Germinal center (tissue), 1 donor: Measurements from ENCODE around the gene SPDYE16.
A peak's percentile ranks its signal among the peaks of the same experiment; 100 is the strongest.
"Not testable (repeated sequence)": the region's sequence is repeated elsewhere in the genome, so short reads cannot be mapped to it uniquely, and the experiment has no call there.

Source experiments
- DNase-seq: peaks from one replicate; pipeline ENCODE4 v3.0.0; 2012; ENCODE audit warnings: mixed read lengths, low spot score

Gene SPDYE16

DNA sequence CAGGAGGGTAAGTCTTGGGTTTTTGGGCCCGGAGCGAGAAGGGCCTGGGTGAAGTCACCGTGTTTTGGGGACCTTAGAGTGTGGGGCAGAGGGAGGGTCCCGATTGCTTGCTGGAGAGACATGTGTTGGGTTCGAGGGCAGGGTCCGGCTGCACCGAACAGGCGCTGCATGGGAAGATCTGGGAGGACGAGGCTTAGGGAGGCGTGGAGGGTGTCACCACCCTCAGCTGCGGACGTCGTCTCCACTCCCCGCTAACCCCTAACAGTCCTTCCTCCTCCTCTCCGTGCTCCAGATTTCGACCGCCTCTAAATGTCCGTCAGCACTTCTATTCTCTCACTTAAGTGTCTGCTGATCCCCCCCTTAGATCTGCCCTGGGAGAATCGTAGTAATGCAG, 6.8 kb upstream of the SPDYE16 start:
- not testable (repeated sequence) for DNase-seq

DNA sequence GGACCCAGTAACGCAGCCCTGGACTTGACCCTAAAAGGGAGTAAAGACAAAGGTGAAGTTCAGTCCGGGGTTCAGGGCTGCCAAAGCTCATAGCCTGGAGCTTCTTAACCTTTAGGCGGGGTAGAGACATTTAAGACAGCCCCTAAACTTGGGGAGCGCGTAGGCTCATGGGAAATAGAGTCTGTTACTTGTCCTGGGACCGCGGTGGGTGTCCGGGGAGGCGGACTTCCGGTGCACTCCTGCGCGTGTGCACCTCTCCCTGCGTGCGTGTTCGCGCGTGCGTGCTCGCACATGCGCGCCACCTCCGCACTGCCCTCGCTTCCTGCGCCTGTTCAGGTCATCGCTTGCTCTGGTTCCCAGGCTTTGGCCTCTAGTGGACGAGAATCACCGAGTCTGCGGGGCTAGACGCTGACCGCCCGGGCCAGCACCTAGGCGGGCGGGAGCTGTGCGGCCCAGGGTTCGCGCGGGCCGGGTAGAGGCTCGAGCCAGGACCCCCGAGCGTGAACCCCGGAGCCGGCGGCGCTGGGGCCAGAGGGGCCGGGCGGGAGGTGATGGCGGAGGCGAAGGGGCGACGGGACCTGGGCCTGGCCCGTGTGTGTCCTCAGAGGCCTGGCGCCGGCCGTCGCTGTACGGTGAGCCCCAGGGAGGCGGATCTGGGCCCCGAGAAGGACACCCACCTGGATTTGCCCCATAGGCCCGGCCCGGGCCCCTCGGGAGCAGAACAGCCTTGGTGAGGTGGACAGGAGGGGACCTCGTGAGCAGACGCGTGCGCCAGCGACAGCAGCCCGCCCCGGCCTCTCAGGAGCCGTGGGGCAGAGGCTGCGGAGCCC, 6.1 kb upstream of the SPDYE16 start:
- peak; percentile 82 for DNase-seq

DNA sequence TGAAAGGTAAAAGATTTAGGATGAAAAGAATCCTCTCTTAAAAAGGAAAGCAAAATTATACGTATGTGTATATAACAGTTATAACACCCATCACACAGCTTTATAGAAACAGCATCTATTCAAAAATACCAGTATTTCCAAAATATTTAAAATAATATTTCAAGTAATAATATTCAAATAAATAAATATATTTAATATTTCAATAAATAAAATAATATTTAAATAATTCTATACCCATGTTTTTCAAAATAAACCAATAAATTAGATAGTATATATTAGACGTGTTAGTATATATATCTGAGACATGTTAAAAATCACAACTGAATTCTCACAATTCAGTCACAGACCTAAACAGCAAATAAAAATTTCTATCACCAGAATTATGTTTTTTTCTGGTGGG, 11.5 kb downstream of the SPDYE16 start:
- not testable (repeated sequence) for DNase-seq

DNA sequence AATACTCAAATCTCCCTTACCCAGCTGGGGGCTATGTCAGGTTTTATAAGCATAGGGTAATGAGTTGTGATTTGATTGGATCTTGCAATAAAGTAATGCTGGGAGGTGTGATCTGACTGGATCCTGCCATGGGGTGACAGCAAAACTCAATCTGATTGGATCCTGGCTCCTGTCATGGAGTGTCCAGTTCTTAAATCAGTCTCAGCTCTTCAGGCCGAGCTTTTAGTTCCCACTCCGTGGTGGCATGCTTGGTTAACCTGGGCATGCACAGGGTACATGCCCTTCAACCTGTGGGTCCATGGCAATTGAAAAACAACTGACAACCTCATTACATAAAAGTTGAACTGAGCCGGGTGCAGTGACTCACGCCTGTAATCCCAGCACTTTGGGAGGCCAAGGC, 16.9 kb downstream of the SPDYE16 start:
- DNase-seq = not testable (repeated sequence)

DNA sequence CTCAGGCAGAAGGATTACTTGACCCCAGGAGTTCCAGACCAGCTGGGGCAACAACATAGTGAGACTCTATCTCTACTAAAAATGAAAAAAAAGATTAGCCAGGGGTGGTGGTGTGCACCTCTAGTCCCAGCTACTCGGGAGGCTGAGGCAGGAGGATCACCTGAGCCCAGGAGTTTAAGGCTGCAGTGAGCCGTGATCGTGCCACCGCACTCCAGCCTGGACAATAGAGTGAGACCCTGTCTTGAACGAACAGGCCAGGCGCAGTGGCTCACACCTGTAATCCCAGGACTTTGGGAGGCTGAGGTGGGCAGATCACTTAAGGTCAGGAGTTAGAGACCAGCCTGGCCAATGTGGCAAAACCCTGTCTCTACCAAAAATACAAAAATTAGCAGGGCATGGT, 26.2 kb downstream of the SPDYE16 start:
- DNase-seq = not testable (repeated sequence)

DNA sequence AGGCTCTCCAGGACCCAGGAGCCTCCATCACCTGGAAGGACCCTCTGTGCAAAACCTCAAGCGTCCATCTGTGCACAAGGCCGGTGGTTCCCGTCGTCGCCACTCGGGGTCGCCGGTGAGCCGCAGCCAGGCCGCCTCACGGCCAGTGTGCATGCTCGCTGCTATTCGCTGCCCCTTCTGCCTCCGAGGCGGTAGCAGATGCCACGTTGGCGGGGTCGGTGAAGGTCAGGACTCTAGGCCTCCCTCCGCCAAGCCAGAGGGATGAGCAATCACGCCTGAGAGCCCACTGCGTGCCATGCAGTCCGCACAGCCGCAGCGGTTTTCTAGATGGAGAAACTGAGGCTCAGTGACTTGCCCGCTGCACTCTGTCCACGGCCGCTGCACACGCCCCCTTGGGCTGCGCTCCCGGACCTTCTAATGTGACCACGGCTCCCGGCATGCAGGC, 27.1 kb downstream of the SPDYE16 start:
- peak; percentile 46 for DNase-seq

DNA sequence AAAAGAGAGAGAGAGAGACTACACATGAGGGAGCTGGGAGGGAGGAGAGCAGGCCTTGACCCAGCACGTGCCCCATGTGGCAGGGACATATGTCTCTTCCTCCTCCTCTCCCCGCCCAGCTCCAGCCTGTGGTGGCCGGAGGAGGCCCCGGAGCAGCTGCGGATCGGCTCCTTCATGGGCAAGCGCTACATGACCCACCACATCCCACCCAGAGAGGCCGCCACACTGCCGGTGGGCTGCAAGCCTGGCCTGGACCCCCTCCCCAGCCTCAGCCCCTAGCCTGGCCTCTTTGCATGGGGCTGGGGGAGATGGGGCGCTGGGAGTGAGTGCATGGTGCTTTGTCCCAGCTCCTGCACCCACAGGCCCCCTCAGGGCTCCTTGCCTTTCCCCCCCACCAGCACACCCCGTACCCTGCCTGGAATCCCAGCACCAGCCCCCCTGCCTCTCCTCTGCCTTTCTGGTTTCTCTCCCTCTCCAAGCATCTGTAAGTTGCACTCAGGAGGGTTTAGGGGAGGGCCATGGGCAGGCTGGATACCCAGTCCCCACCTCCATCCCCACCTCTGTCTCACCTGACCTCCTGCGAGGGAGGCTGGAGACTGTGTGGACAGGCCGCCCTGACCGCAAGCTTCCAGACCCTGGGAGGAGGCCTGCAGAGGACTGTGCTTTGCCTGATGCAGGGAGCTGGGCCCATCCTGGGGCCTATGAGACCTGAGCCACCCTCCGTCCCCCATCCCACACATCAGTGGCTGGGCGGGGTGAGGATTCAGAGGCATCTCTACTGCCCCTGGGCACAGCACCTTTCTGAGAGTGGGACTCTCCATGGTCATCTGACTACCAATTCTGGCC, 27.9 kb downstream of the SPDYE16 start:
- no peak for DNase-seq

DNA sequence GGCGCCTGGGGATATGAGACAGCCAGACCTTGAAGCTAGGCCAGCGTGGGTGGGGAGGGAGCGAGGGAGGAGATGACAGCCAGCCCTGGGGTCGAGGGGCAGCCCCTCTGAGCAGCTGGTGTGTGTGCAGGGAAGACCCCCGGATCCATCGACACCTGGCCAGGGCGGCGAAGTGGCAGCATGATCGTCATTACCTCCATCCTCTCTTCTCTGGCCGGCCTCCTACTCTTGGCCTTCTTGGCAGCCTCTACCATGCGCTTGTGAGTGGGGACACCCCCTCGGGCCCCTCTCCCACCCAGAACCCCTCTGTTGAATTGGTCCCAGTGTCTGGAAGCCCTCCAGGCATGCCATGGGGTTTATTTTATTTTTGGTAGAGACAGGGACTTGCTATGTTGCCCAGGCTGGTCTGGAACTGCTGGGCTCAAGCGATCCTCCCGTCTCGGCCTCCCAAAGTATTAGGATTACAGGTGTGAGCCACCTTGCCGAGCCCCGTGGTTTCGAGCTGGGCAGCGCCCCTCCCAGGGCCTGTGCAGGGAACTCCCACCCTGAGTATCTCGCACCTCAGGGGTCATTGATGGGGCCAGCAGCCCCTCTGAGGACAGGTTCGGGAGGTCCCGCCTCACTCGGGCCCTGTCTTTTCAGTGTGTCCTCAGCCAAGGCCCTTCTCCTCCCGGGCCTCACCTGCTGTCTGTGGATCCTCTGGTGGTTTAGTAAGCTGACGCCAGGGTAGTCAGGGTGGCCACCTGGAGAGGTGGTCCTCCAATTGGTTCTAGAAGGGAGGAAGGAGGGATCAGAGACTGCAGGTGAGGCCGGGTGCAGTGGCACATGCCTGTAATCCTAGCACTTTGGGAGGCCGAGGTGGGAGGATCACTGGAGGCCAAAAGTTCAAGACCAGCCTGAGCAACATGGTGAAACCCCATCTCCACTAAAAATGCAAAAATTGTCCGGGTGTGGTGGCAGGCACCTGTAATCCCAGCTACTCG, 29.0 kb downstream of the SPDYE16 start:
- no peak for DNase-seq

DNA sequence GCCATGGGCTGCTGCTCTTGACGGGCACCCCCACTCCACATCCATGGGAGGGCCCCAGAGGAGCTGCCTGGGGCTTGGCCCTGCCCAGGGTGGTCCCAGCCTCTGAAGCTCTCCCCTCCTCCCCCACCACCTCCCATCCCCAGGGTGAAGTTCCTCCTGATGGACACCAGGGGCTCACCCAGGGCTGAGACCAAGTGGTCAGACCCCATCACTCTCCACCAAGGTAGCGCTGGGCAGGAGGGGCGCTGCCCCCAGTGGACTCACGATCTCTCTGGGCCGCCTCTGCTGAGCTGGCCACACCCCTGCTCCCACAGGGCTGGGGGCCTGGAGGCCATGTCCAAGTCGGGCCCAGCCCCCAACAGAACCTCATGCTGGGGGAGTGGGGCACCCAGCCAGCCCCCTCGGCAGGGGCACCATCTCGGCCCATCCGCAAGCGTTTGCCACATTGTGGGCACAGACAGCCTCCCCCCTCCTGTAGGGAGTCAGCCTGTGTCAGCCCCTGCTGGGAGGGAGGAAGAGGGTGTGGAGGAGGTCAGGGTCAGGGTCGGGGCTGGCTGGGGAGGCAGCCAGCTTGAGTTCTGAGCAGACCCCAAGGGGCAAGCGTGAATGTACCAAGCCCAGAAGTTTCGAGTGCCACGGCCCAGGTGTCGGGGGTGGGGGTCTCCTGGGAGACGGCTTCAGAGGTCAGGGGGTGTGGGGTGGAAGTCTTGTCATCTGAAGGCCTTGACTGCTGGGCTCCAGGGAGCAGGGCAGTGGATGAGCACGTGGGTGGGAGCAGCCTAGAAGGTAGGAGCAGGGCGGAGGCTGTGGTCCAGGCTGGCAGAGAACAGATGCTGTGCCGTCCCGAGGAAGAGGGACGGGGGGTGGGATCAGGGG, 29.9 kb downstream of the SPDYE16 start:
- DNase-seq = no peak

DNA sequence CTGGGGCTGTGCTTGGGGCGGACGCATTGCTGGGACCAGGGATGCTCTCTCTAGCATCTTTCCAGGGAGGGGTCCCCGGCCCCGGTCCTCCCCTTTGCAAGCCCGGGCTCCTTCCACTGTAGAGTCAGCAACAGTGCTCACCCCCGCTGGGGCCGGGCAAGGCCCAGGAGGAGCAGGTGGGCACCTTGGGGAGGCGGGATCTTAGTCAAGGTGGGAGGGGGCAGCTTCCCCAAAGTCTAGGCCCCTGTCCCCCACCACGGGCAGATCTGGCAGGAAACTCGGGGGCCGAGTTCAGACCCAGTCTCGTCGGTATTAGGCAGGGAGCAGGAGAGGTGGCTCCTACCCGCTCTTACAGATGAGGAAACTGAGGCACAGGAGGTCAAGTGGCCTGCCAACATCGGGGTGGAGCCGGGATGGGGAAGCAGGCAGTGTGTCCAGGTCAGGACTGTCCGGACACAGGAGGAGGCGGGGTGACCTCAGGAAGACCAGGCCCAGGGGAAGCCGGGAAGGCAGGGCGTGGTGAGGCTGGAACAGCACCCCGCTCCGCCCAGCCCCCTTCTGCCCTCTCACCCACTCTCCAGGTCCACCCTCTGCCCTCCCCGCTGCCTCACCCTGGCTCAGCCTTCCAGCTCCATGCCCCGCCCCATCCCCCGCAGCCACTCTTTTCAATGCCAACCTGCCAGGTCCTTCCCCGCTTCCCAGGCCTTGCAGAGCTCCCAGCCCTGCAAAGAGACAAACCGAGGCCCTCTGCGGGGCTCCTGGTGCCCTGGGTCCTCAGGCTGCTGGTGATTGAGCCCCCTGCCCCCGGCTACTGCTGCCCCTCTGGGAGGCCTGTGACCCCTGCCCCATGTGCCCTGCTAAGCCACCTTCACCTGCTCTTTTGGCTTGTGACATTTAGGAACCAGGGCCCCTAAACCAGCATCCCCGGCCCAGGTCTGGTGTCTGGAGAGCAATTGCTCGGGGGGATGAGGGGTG, 30.9 kb downstream of the SPDYE16 start:
- not testable (repeated sequence) for DNase-seq

DNA sequence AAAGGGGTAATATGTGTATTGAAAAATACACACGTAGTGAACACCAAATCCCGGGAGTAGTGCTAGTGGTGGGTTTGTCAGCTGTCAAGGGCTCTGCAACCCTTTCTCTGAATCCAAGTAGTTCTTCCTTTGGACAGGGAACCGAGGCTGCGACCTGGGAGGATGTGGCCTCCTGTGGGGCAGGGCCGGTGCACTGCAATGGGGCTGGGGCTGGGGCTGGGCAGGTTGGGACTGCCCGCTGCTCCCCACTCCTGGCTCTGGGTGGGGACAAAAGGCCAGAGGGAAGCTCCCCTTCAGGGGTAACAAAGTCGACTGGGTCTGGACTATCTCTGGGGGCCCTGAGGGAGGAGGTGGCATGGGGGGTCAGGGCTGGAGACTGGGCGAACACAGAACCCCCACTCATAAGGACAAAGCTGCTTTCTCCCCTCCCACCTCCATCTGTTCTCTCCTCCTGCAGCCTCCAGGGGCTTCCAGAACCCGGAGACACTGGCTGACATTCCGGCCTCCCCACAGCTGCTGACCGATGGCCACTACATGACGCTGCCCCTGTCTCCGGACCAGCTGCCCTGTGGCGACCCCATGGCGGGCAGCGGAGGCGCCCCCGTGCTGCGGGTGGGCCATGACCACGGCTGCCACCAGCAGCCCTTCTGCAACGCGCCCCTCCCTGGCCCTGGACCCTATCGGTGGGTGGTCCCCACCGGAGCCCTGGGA, 31.7 kb downstream of the SPDYE16 start:
- not testable (repeated sequence) for DNase-seq

DNA sequence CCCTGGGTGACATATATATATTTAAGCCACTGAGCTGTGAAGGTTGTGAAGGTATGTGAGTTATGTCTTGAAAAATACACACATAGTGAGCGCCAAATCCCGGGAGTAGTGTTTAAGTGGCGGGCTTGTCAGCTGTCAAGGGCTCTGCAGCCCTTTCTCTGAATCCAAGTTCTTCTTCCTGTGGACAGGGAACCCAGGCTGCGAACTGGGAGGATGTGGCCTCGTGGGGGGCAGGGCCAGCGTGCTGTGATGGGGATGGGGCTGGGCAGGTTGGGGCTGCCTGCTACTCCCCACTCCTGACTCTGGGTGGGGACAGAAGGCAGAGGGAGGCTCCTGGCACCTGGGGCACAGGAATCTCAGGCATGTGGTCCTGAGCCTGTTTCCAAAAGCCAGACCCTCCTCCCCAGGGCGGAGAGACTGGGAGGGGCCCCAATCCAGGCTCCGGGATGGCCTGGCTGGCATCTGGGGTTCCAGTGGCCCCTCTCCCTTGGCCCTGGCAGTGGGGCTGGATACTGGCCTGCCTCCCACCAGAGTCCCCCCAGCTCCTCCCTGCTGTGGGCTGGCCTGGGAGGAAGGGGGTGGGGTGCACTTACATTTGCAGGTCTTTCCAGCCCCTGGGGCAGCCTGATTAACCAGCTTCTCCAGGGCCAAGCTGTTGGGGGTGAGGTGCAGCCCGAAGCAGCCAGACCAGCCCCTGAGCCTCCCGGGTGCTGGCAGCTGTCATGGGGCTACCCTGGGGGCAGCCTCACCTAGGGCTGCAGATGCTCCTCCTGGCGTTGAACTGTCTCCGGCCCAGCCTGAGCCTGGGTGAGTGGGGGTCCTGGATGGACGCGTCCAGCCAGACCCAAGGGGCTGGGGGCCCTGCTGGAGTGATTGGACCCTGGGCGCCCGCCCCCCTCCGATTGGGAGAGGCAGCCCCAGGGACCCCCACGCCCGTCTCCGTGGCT, 32.9 kb downstream of the SPDYE16 start, which contains the start of gene UPK3B:
UPK3B (plus strand) TSS at position 622 of the 947 bp plus-strand sequence; CDS start at position 723, 101 bp downstream.
- no peak for DNase-seq

DNA sequence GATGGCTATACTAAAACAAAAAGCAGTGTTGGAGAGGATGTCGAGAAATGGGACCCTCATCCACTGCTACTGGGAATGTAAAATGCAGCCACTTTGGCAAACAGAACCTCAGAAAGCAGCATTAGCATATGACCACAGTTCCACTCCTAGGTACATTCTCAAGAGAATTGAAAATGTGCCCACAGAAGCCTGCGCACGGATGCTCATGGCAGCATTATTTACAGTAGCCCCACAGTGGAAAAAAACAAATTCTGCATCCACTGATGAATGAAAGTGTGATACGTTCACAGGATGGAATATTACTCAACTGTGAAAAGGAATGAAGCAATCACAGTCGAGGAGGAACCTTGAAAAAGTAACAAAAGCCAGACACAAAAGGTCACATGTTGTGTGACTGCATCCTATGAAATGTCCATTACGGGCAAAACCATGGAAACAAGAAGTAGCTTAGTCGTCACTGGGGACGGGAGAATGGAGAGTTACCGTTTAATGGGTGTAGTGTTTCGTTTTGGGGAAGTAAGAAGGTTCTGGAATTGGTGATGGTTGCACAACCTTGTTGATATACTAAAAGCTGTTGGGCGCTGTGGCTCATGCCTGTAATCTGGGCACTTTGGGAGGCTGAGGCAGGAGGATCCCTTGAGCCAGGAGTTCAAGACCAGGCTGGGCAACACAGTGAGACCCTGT, 35.2 kb downstream of the SPDYE16 start:
- no peak for DNase-seq

DNA sequence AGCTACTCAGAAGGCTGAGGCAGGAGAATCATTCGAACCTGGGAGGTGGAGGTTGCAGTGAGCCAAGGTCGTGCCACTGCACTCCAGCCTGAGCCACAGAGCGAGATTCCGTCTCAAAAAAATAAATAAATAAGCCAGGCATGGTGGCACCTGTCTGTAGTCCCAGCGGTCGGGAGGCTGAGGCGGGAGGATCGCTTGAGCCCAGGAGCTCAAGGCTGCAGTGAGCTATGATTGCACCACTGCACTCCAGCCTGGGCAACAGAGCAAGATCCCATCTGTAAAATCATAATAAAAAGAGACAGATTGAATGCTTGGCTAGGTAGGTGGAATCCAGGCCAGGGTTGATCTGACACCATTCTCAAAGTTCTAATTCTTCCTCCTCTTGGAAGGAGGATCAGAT, 36.5 kb downstream of the SPDYE16 start:
- DNase-seq = not testable (repeated sequence)

DNA sequence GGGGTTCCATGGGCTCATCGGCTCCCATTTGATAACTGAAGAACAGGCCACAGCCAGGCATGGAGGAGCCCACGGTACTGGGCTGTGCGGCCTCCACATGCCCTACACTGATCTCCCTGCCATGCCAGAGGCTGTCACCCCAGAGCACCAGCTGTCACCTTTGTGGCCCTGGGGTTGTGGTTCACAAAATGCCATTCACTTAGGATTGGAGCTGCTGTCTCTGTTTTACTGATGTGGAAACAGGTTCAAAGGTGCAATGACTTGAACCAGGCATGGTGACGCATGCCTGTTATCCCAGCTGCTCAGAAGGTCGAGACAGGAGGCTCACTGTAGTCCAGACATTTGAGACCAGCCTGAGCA, 37.0 kb downstream of the SPDYE16 start:
- DNase-seq = no peak

DNA sequence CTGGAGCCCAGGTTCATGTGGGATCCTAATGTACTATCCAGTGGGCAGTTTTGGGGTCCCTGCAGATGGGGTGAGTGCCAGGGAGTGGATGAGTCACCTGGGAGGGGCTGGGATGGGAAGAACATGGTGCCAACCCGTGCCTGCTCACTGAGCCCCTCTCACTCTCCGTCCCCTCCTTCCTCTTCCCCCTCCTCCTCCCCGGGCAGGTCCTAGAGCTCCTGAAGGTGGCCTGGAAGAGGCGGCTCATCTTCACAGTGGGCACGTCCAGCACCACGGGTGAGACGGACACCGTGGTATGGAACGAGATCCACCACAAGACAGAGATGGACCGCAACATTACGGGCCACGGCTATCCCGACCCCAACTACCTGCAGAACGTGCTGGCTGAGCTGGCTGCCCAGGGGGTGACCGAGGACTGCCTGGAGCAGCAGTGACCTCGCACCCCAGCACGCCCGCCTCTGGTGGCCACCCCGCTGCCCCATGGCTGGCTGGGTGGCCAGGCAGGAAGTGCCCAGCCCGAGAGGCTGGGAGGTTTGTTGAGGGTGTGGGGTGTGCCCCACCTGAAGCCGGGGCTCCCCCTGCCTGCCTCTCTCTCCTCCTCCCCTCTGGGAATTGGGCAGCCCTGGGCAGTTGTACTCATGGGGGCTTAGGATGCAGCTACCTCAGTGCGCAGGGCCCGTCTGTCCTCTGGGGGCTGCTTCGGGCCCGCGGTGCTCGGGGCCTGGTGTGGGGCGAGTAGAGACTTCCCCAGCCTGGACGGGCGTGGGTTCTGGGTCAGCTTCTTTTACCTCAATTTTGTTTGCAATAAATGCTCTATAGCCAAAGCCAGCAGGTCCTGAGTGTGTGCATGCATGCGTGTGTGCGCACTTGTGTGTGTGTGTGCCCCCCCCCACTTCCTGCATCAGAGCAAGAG, 37.7 kb downstream of the SPDYE16 start:
- no peak for DNase-seq
